ENCODE results near the gene MEGF11.

DNA sequence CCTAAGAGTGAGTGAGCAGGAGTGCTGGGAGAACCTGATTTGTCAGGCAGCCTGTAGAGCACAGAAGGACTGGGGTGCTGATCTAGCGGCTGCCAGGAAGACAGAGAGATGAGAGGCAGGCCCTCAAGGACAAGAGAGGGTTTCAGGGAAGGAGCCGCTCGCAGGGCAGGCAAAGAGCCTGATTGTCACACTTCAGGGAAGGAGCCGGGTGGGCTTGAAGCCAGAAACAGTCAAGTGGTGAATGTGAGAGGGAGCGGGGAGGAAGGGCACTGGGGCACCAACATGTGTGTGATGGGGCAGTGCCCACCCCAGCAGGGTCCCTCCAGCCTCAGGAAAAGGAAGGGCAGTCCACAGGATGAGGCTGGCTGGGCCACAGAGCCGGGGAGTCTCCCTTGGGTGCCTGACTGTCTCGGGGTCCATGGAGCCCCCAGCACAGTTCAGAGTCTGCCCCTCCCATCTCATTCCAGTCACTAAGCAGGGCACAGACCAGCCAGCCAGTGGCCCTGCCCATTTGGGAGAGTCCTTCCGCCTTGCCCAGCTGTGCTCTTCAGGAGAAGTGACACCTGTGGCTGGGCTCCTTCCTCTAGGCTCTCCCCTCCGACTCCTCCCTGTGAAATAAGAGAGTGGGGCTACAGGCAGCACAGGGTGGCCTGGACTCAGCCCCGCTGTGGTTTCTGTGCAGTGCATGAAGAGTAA lies 235.6 kb downstream of the MEGF11 start:
- TF ChIP-seq CTCF (IDR thresholded peaks at IDR 0.05) (no peak), POLR2A (IDR thresholded peaks at IDR 0.05) (no peak)
